Glutamatergic neuron (in vitro differentiated cells): ENCODE results near the gene EPB41L4A. TPM values are rescaled to one million over a fixed set of nuclear protein-coding genes. Genes with fewer than 3 reads are reported as not detected.

Experiments used
- DNase-seq: peaks from one replicate; pipeline ENCODE4 v3.0.0; 2022
- H3K27ac Mint-ChIP-seq: one replicate; pipeline ENCODE4 v1.8.0; 2020; ENCODE audit warnings: mild to moderate bottlenecking, mixed read lengths, inconsistent platforms; ENCODE audit not compliant: unreplicated experiment
- H3K27me3 Mint-ChIP-seq: one replicate; pipeline ENCODE4 v1.8.0; 2020; ENCODE audit warnings: mild to moderate bottlenecking, moderate library complexity, mixed read lengths, inconsistent platforms; ENCODE audit not compliant: unreplicated experiment
- H3K36me3 Mint-ChIP-seq: one replicate; pipeline ENCODE4 v1.8.0; 2020; ENCODE audit warnings: mild to moderate bottlenecking, mixed read lengths, inconsistent platforms; ENCODE audit not compliant: unreplicated experiment
- H3K4me1 Mint-ChIP-seq: one replicate; pipeline ENCODE4 v1.8.0; 2020; ENCODE audit warnings: mild to moderate bottlenecking, low read depth, mixed read lengths, inconsistent platforms; ENCODE audit not compliant: unreplicated experiment
- H3K4me3 Mint-ChIP-seq: one replicate; pipeline ENCODE4 v1.8.0; 2020; ENCODE audit warnings: mild to moderate bottlenecking, mixed read lengths, inconsistent platforms; ENCODE audit not compliant: unreplicated experiment
- H3K9me3 Mint-ChIP-seq: one replicate; pipeline ENCODE4 v1.8.0; 2020; ENCODE audit warnings: mild to moderate bottlenecking, moderate library complexity, mixed read lengths, inconsistent platforms; ENCODE audit not compliant: unreplicated experiment
- total RNA-seq: library from RNA; stranded (reverse); fragmentation: NEBNext Ultra II Directional; extraction: Animal tissue kit (Norgen Biotek cat#: 25700); gene quantifications from one replicate; pipeline ENCODE4 v1.2.1, GENCODE V29; 2021; ENCODE audit not compliant: unreplicated experiment
- TF ChIP-seq, protein P1 (sequence below): fragments of 200-600 bp; sonication (generic); IDR thresholded peaks from one replicate; pipeline ENCODE4 v1.5.0; 2021; ENCODE audit not compliant: partially characterized antibody, unreplicated experiment

EPB41L4A gene
- total RNA-seq, 1 donor from 2014 or later: 125 TPM

DNA sequence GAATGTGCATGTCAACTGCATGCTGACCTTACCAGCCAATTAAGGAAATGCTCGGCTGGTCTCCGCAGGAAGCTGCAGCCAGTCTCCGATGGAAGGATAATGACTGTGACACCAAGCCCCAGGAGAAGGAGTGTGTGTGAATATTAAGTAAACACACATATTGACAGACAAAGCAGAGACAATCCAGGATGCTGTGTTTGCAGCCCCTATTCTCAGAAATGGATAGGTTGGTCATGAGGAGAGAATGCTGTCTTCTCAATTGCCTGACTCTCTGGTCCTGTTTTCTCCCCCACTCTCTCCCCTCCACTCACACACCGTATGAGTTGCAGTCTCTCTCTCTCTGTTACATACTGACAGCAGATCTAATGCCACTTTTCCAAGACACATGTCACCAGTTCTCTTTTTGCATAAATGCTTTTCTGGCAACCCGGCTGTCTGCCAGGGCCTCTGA is 85.7 kb downstream of the EPB41L4A start:
- no peak for DNase-seq
- Mint-ChIP-seq H3K36me3 (no peaks in the 10 kb centered on the region), H3K4me3 (peak overlapping the region; percentile 84), H3K9me3 (peaks cover 3% of the 10 kb centered on the region), H3K27ac (peak overlapping the region; percentile 97), H3K4me1 (peaks cover 60% of the 10 kb centered on the region), H3K27me3 (peaks cover 2% of the 10 kb centered on the region)
- TF ChIP-seq, protein P1, sequence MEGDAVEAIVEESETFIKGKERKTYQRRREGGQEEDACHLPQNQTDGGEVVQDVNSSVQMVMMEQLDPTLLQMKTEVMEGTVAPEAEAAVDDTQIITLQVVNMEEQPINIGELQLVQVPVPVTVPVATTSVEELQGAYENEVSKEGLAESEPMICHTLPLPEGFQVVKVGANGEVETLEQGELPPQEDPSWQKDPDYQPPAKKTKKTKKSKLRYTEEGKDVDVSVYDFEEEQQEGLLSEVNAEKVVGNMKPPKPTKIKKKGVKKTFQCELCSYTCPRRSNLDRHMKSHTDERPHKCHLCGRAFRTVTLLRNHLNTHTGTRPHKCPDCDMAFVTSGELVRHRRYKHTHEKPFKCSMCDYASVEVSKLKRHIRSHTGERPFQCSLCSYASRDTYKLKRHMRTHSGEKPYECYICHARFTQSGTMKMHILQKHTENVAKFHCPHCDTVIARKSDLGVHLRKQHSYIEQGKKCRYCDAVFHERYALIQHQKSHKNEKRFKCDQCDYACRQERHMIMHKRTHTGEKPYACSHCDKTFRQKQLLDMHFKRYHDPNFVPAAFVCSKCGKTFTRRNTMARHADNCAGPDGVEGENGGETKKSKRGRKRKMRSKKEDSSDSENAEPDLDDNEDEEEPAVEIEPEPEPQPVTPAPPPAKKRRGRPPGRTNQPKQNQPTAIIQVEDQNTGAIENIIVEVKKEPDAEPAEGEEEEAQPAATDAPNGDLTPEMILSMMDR: no peak

DNA sequence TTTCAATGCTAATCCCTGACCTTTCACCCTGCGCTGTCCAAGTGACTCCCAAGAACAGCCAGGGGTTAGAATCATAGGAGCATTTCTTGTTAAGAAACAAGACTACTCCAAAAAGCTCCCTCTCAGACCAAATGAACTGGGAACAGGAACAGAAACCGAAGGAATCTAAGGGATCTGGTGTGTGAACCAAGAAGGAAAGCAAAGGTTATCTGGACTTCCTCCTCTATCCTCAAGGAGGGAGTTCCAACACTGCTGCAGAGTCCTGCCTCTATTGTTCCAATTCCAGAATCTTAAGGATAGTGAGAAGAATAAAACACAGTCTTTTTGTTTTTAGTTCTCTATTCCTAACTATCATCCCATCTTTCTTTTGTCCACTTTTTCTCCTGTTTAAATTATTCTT is 87.2 kb downstream of the EPB41L4A start:
- H3K27me3 Mint-ChIP-seq: no peaks in the 10 kb centered on the region
- peaks cover 2% of the 10 kb centered on the region for H3K9me3 Mint-ChIP-seq
- no peaks in the 10 kb centered on the region for H3K36me3 Mint-ChIP-seq
- peaks cover 49% of the 10 kb centered on the region for H3K4me1 Mint-ChIP-seq
- DNase-seq: no peak
- peak overlapping the region; percentile 97 for H3K27ac Mint-ChIP-seq
- no peak overlapping the region for H3K4me3 Mint-ChIP-seq
- TF ChIP-seq, protein P1: no peak

DNA sequence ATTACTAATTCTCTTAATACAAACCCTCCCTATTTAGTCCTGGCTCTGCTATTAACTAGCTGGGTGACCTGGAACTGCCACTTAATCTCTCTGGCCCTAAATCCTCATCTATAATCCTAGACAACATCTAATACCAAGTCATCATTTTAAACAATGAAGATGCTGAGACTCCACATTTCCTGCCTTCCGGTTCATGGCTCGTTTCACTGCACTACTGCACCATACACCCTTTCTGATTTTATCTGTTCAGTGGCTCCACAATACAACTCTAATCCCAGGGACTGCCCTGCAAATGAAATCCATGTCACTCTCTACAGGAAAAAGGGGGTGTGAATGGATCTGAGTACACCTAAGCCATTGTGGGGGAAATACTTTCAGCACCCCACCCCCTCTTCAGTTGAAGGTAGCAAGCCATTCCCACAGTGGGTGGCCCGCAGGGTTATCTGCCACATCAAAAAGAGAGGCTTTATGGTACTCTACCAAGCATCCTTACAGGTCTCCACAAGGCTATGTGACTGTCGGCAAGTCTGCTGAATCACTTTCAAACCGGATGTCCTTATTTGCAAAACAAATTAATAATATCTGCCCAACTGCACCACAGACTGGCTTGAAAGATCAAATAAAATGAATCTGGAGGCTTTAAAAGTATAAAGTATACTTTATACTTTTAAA is 89.5 kb downstream of the EPB41L4A start:
- no peaks in the 10 kb centered on the region for H3K36me3 Mint-ChIP-seq
- no peak overlapping the region for H3K4me3 Mint-ChIP-seq
- no peaks in the 10 kb centered on the region for H3K27me3 Mint-ChIP-seq
- no peak for DNase-seq
- H3K4me1 Mint-ChIP-seq: peaks cover 38% of the 10 kb centered on the region
- TF ChIP-seq, protein P1: no peak
- peaks cover 3% of the 10 kb centered on the region for H3K9me3 Mint-ChIP-seq
- peak overlapping the region; percentile 52 for H3K27ac Mint-ChIP-seq

DNA sequence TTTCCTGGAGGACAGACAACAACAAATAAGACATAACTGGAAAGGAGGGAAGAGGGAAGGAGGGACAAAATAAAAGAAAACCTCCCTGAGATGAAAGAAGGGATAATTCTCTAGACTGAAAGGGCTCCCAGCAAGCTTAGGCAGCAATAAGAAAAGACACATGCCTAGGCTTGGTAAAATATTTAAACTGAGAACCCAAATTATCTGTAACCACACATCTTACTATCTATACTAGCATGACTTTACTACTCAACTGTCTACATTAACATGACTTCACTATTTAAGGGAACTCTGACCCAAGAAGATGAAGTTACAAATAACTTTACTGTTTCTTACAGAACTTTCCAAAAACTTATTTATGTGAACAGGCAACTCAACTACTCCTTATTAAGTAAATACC is 95.9 kb downstream of the EPB41L4A start:
- DNase-seq: no peak
- peaks cover 2% of the 10 kb centered on the region for H3K9me3 Mint-ChIP-seq
- no peak overlapping the region for H3K27ac Mint-ChIP-seq
- no peaks in the 10 kb centered on the region for H3K36me3 Mint-ChIP-seq
- H3K27me3 Mint-ChIP-seq: peaks cover 5% of the 10 kb centered on the region
- H3K4me1 Mint-ChIP-seq: peaks cover 6% of the 10 kb centered on the region
- no peak overlapping the region for H3K4me3 Mint-ChIP-seq
- TF ChIP-seq, protein P1: no peak

DNA sequence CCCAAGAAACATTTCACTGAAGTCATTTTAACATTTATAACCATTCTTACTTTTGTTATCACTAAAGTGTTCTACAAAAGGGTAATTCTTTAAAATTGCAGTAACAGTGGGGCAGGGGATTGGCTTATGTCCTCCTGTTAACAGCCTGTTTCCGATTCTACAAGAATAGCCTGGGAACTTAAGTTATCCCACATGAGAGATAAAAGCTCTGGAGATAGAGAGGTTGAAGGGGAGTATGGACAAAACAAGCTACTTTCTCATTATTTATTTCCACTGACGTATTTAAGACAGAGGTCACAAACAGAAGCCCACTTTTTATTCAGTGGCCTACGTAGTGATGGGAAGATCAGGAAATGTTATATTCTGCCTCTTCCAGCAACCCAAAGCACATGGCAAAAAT is 98.7 kb downstream of the EPB41L4A start:
- Mint-ChIP-seq H3K27me3 (peaks cover 5% of the 10 kb centered on the region), H3K9me3 (no peaks in the 10 kb centered on the region), H3K27ac (no peak overlapping the region), H3K4me1 (peaks cover 6% of the 10 kb centered on the region), H3K4me3 (peak overlapping the region; percentile 7), H3K36me3 (no peaks in the 10 kb centered on the region)
- TF ChIP-seq, protein P1: no peak
- no peak for DNase-seq
